GM10266 (cell line): ENCODE data around the gene SLC9B2.
A peak's percentile ranks its signal among the peaks of the same experiment; 100 is the strongest.
"Not testable (repeated sequence)": the region's sequence is repeated elsewhere in the genome, so short reads cannot be mapped to it uniquely, and the experiment has no call there.

Experiments used
- DNase-seq: peaks from one replicate; pipeline ENCODE4 v3.0.0; 2012; ENCODE audit errors: extremely low spot score
- TF ChIP-seq, protein P1 (sequence below): IDR thresholded peaks from 2 replicates; pipeline ENCODE4 v1.5.1; 2012; ENCODE audit warnings: mild to moderate bottlenecking, low read depth; ENCODE audit not compliant: control insufficient read depth, insufficient read depth; ENCODE audit errors: missing control alignments

The SLC9B2 gene

DNA sequence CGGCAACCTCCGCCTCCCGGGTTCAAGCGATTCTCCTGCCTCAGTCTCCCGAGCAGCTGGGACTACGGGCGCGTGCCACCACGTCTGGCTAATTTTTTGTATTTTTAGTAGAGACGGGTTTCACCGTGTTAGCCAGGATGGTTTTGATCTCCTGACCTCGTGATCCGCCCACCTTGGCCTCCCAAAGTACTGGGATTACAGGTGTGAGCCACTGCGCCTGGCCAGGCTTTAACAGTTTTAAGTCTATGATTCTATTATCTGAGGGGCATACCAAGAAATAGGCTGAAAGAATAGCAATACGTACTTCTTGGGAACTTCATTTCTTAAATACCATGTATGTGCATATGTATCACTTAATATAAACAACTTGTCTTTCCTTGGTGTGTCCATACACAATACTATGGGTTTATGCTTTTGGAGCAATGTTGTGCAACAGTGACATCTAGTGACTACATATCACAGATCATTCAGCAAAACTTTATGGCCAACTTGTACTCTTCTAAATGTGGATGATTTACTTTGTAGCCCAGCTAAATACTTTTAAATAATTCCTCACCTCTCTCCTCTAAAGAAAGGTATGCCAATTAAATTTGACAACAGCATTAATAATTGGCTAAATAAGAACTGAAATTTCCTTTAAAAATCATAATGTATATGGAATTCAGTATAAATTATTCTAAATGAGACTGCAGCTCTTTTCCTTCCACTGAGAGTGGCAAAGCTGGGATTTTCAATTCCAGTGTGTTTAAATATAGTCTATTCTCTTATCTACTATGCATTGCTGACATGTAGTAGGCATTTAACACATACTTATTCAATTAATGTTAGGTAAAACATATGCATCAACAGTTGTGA is 67.5 kb downstream of the SLC9B2 start:
- TF ChIP-seq, protein P1, sequence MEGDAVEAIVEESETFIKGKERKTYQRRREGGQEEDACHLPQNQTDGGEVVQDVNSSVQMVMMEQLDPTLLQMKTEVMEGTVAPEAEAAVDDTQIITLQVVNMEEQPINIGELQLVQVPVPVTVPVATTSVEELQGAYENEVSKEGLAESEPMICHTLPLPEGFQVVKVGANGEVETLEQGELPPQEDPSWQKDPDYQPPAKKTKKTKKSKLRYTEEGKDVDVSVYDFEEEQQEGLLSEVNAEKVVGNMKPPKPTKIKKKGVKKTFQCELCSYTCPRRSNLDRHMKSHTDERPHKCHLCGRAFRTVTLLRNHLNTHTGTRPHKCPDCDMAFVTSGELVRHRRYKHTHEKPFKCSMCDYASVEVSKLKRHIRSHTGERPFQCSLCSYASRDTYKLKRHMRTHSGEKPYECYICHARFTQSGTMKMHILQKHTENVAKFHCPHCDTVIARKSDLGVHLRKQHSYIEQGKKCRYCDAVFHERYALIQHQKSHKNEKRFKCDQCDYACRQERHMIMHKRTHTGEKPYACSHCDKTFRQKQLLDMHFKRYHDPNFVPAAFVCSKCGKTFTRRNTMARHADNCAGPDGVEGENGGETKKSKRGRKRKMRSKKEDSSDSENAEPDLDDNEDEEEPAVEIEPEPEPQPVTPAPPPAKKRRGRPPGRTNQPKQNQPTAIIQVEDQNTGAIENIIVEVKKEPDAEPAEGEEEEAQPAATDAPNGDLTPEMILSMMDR = peak; percentile 56
- peak; percentile 41 for DNase-seq

- DNase-seq = no peak
- TF ChIP-seq, protein P1 = no peak
These were observed 74.0 kb downstream of the SLC9B2 start for GRCh38 chr4:103002551-103002950.

DNA sequence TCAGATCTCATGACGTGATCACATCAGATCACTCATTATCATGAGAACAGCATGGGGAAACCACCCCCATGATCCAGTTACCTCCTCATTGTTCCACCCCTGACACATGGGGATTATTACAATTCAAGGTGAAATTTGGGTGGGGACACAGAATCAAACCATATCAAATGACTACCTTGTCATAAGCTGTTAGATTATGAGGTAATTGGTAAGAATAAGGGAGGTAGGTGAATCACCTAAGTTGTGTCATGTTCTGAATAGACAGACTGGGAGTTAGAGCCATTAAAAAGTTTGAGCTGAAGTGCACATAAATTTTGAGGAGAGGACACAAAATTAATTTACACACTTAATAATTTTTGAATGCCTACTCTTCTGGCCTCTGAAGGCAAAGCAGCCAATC is 81.8 kb downstream of the SLC9B2 start:
- TF ChIP-seq, protein P1 = no peak
- no peak for DNase-seq

- DNase-seq = not testable (repeated sequence)
These were observed 82.6 kb downstream of the SLC9B2 start for GRCh38 chr4:102993985-102994384.

GRCh38 chr4:102988429-102989020 is 88.0 kb downstream of the SLC9B2 start:
- no peak for DNase-seq
- TF ChIP-seq, protein P1 = no peak

- TF ChIP-seq, protein P1 = no peak
- DNase-seq = no peak
These were observed 95.6 kb downstream of the SLC9B2 start for GRCh38 chr4:102981005-102981404.
